CD4-positive, CD25-positive, alpha-beta regulatory T cell (primary cell): ENCODE results near the gene ATR. TPM values are rescaled to one million over a fixed set of nuclear protein-coding genes. Genes with fewer than 3 reads are reported as not detected.
"Not testable (repeated sequence)": the region's sequence is repeated elsewhere in the genome, so short reads cannot be mapped to it uniquely, and the experiment has no call there.

Experiments
- ATAC-seq, 2 donors: fragments of 150-1000 bp; cut with Tn5 transposase; one replicate each; pipeline ENCODE4 v1.10.0; 2021; ENCODE audit warnings: low read depth in 2 of 2, moderate number of reproducible peaks in 2 of 2, moderate library complexity in 1 of 2
- DNase-seq, 3 donors: peaks; one replicate each; pipeline versions ENCODE4 v3.0.0 to v3.0.0-alpha.2; 2012 to 2022; ENCODE audit warnings: mixed read lengths in 1 of 3
- H3K27ac ChIP-seq: one replicate; pipeline ENCODE4 v1.7.0; 2013; ENCODE audit warnings: mild to moderate bottlenecking, low read length; ENCODE audit not compliant: insufficient read depth, poor library complexity, severe bottlenecking
- H3K27me3 ChIP-seq: one replicate; pipeline ENCODE4 v1.7.0; 2013; ENCODE audit warnings: low read length; ENCODE audit not compliant: control insufficient read depth, insufficient read depth
- H3K36me3 ChIP-seq: one replicate; pipeline ENCODE4 v1.7.0; 2013; ENCODE audit warnings: mild to moderate bottlenecking, low read length, moderate library complexity; ENCODE audit not compliant: control insufficient read depth, insufficient read depth
- H3K4me1 ChIP-seq: 2 replicates; pipeline ENCODE4 v1.7.0; 2013; ENCODE audit warnings: mild to moderate bottlenecking, low read length; ENCODE audit not compliant: insufficient read depth, control insufficient read depth, poor library complexity, severe bottlenecking
- H3K4me3 ChIP-seq: one replicate; pipeline ENCODE4 v1.7.0; 2013; ENCODE audit warnings: low read depth, mild to moderate bottlenecking, low read length, moderate library complexity
- H3K9me3 ChIP-seq, 2 experiments: 1 replicate in 1 of 2; 2 replicates in 1 of 2; pipeline ENCODE4 v1.7.0; 2013; ENCODE audit warnings: low read length in 2 of 2, mild to moderate bottlenecking in 1 of 2, moderate library complexity in 1 of 2; ENCODE audit not compliant: control insufficient read depth in 2 of 2
- H3K27ac Mint-ChIP-seq, 3 donors: one replicate each; pipeline ENCODE4 v1.8.0; 2020 to 2022; ENCODE audit warnings: mild to moderate bottlenecking in 3 of 3, mixed read lengths in 3 of 3, moderate library complexity in 2 of 3
- H3K27me3 Mint-ChIP-seq: one replicate; pipeline ENCODE4 v1.8.0; 2022; ENCODE audit warnings: mild to moderate bottlenecking, mixed read lengths
- H3K36me3 Mint-ChIP-seq: one replicate; pipeline ENCODE4 v1.8.0; 2020; ENCODE audit warnings: mixed read lengths
- H3K4me1 Mint-ChIP-seq, 4 donors: one replicate each; pipeline ENCODE4 v1.8.0; 2020 to 2022; ENCODE audit warnings: mixed read lengths in 4 of 4, mild to moderate bottlenecking in 1 of 4
- H3K4me3 Mint-ChIP-seq, 4 donors: one replicate each; pipeline ENCODE4 v1.8.0; 2020 to 2022; ENCODE audit warnings: mild to moderate bottlenecking in 4 of 4, mixed read lengths in 4 of 4, moderate library complexity in 3 of 4
- H3K9me3 Mint-ChIP-seq, 7 donors: one replicate each; pipeline ENCODE4 v1.8.0; 2020 to 2022; ENCODE audit warnings: mixed read lengths in 7 of 7, mild to moderate bottlenecking in 3 of 7, moderate library complexity in 2 of 7
- polyA plus RNA-seq, 4 donors: library from polyadenylated mRNA; unstranded; fragments of 300-500 nt; fragmentation: Illumina TruSeq; gene quantifications; one replicate each; pipeline ENCODE4 v1.2.3, GENCODE V29; 2021
- total RNA-seq: library from RNA; stranded (reverse); gene quantifications from one replicate; pipeline ENCODE4 v1.2.3, GENCODE V29; 2022

ATR gene
- total and polyA plus RNA-seq, 5 donors from 2014 or later = 9.7 to 38.3 (median 13.6) TPM

DNA sequence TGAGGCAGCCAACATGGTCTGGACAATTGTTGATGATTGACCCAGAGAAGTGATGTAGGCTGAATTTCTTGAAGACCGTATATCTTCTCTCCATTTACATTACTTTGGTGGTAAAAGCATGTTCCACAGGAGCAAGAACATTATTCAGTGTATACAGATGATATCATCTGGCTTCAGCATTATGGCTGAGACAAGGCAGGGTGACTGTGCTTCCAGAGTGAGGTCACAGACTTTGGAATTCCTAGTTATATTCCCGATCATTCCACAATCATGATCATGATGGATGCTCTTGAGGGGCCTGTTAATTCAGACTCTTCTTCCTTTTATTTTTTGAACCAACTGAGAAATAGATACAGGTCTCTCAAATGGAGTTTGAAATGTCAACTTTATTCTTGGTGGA lies 36.6 kb upstream of the ATR start:
- Histone ChIP-seq H3K4me1 (no peaks in the 10 kb centered on the region), H3K27me3 (no peaks in the 10 kb centered on the region), H3K9me3 (no peaks in the 10 kb centered on the region), H3K27ac (no peak overlapping the region), H3K36me3 (no peaks in the 10 kb centered on the region), H3K4me3 (no peak overlapping the region)
- DNase-seq (no peak), ATAC-seq (no peak)
- Mint-ChIP-seq H3K9me3 (peaks cover 0 to 3% (median 0%) of the 10 kb centered on the region in 7 donors), H3K27me3 (peaks cover 8% of the 10 kb centered on the region), H3K4me3 (no peak overlapping the region), H3K36me3 (peaks cover 3% of the 10 kb centered on the region), H3K4me1 (peaks cover 0 to 2% (median 0%) of the 10 kb centered on the region in 4 donors), H3K27ac (no peak overlapping the region)

DNA sequence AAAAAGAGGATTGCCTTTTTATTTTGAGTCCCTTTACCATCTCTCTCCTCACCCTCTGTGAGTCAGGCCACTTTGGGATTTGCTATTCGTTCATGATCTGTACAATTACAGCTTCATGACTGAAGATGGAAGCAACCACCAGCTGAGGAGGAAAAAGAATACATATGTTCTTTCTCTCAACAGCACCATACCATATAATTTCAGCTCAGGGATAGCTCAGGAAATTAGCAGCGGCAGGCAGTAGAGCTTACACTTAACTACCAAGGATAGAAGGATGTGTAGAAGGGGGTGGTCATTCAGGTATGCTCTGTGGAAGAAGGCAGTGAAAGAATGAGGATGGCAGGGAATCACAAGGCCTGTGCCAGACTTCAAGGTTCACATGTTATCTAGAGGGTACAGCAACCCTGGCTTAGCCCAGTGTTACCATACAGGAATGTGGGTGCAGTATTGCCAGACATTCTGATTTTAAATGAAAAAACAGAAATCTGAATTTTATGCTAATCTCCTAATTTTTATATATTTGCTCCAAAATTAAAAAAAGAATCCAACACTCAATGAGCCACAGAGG lies 35.6 kb upstream of the ATR start:
- no peaks in the 10 kb centered on the region for H3K27me3 ChIP-seq
- Mint-ChIP-seq H3K9me3 (peaks cover 0 to 3% (median 0%) of the 10 kb centered on the region in 7 donors), H3K36me3 (peaks cover 3% of the 10 kb centered on the region), H3K4me3 (no peak overlapping the region), H3K4me1 (peaks cover 0 to 2% (median 0%) of the 10 kb centered on the region in 4 donors), H3K27me3 (peaks cover 8% of the 10 kb centered on the region), H3K27ac (no peak overlapping the region)
- no peak overlapping the region for H3K27ac ChIP-seq
- H3K4me1 ChIP-seq = no peaks in the 10 kb centered on the region
- no peak overlapping the region for H3K4me3 ChIP-seq
- DNase-seq = no peak
- ATAC-seq = no peak
- no peaks in the 10 kb centered on the region for H3K36me3 ChIP-seq
- no peaks in the 10 kb centered on the region for H3K9me3 ChIP-seq

DNA sequence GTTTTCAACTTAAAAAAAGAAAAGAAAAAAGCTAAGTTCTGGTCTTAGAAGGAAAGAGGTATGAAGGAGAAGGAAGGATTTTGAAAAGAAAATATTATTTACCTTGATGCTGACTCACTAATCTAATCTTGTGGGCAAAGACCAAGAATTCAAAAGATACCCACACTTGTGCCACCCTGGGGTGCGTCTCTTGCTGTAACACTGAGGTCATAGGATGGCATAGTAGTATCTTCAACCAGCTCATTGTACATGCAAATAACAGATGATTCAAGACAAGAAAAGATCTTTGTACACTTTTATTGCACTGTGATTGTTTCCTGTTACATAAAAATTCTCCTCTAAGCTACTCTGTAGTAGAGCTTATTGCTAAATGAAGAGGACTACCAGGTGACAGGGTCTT lies 35.0 kb upstream of the ATR start:
- H3K36me3 Mint-ChIP-seq = peaks cover 3% of the 10 kb centered on the region
- H3K27ac Mint-ChIP-seq = no peak overlapping the region
- peaks cover 0 to 3% (median 0%) of the 10 kb centered on the region in 7 donors for H3K9me3 Mint-ChIP-seq
- no peak overlapping the region for H3K4me3 Mint-ChIP-seq
- no peak overlapping the region for H3K27ac ChIP-seq
- no peaks in the 10 kb centered on the region for H3K9me3 ChIP-seq
- peaks cover 8% of the 10 kb centered on the region for H3K27me3 Mint-ChIP-seq
- no peaks in the 10 kb centered on the region for H3K27me3 ChIP-seq
- no peak overlapping the region for H3K4me3 ChIP-seq
- peaks cover 0 to 2% (median 0%) of the 10 kb centered on the region in 4 donors for H3K4me1 Mint-ChIP-seq
- ATAC-seq (no peak), DNase-seq (no peak)
- H3K36me3 ChIP-seq = no peaks in the 10 kb centered on the region
- no peaks in the 10 kb centered on the region for H3K4me1 ChIP-seq

DNA sequence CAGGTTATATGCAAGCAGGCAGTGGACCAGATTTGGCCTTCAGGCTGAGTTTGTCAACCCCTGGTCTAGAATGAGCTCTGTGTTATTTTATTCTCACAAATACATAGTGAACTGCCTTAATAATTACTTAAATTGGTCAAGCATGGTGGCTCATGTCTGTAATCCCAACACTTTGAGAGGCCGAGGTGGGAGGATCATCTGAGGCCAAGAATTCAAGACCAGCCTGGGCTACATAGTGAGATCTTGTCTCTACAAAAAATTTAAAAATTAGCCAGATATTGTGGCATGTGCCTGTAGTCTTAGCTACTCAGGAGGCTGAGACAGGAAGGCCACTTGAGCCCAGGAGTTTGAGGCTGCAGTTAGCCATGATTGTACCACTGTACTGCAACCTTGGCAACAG lies 32.7 kb upstream of the ATR start:
- no peaks in the 10 kb centered on the region for H3K27me3 ChIP-seq
- H3K36me3 Mint-ChIP-seq = no peaks in the 10 kb centered on the region

DNA sequence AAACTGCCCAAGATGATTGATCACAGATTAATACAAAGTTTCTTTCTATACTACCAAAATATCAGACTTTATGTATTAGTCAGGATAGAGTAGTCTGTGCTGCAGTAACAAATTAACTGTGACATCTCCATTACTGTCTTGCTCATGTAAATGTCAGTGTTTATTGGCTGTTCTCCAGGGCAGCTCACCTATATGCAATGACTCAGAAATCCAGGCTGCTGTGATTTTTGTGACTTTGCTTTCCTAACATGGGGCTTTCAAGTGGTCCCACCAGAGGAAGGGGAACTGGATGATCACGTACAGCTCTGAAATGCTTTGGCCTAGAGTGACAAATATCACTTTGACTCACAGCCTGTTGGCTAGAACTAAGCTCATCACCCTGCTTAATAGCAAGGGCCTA lies 30.6 kb upstream of the ATR start:
- DNase-seq (no peak), ATAC-seq (no peak)
- H3K27ac Mint-ChIP-seq = no peak overlapping the region
- H3K4me3 ChIP-seq = no peak overlapping the region
- H3K27me3 ChIP-seq = no peaks in the 10 kb centered on the region
- H3K4me3 Mint-ChIP-seq = no peak overlapping the region
- H3K36me3 ChIP-seq = no peaks in the 10 kb centered on the region
- no peaks in the 10 kb centered on the region for H3K4me1 ChIP-seq
- peaks cover 0 to 2% (median 0%) of the 10 kb centered on the region in 4 donors for H3K4me1 Mint-ChIP-seq
- no peaks in the 10 kb centered on the region for H3K9me3 Mint-ChIP-seq
- H3K27ac ChIP-seq = no peak overlapping the region
- H3K27me3 Mint-ChIP-seq = peaks cover 10% of the 10 kb centered on the region
- no peaks in the 10 kb centered on the region for H3K9me3 ChIP-seq
- H3K36me3 Mint-ChIP-seq = no peaks in the 10 kb centered on the region

More for the DNA sequence above, 32.7 kb upstream of the ATR start:
- H3K4me1 ChIP-seq = no peaks in the 10 kb centered on the region
- DNase-seq = no peak
- no peak overlapping the region for H3K27ac ChIP-seq
- H3K27me3 Mint-ChIP-seq = peaks cover 4% of the 10 kb centered on the region
- no peak overlapping the region for H3K27ac Mint-ChIP-seq
- peaks cover 0 to 3% (median 0%) of the 10 kb centered on the region in 7 donors for H3K9me3 Mint-ChIP-seq
- peaks cover 0 to 2% (median 0%) of the 10 kb centered on the region in 4 donors for H3K4me1 Mint-ChIP-seq
- H3K36me3 ChIP-seq = no peaks in the 10 kb centered on the region
- no peaks in the 10 kb centered on the region for H3K9me3 ChIP-seq
- ATAC-seq = no peak
- H3K4me3 Mint-ChIP-seq = no peak overlapping the region
- no peak overlapping the region for H3K4me3 ChIP-seq

DNA sequence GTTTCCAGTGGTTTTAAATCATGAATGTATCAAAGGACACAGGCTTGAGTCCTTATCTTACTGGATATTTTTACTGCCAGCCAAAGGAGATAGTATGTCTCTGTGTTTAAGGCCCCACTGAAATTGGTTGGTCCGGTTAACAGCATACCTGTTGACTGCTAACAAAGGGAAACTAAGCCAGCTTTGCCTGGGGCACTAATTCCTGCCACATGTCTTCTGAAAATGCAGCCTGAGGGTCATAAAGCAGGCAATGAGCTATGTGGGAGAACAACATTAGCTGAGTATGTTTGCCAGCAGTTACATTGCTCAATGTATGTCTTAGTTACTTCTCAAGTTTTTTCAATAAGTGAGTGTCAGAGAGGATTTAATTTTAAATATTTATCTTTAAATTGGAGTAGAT lies 30.1 kb upstream of the ATR start:
- no peaks in the 10 kb centered on the region for H3K9me3 Mint-ChIP-seq
- ATAC-seq = no peak

DNA sequence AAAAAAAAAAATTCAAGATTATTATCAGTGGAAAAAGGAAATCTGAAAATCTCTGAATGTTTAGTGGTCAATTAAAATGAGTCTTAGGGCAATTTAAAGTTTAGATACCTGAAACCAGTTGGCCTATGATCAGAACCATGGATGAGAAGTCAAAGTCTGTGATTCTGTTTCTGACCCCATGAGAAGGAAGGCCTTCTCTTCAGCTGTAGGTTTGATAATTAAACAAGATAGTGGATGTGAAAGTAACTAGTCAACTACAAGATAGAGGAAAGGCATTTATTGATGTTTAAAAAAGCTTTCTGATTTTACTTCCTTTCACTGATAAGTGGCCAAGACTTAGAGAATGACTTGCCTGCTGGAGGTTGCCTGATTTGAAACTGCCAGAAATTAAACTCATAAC lies 26.4 kb upstream of the ATR start:
- ATAC-seq (no peak), DNase-seq (no peak)
- Mint-ChIP-seq H3K36me3 (no peaks in the 10 kb centered on the region), H3K4me1 (no peaks in the 10 kb centered on the region), H3K4me3 (no peak overlapping the region), H3K27me3 (peaks cover 8% of the 10 kb centered on the region), H3K9me3 (no peaks in the 10 kb centered on the region), H3K27ac (no peak overlapping the region)
- H3K4me3 ChIP-seq = no peak overlapping the region
- H3K36me3 ChIP-seq = no peaks in the 10 kb centered on the region
- no peak overlapping the region for H3K27ac ChIP-seq
- no peaks in the 10 kb centered on the region for H3K4me1 ChIP-seq
- no peaks in the 10 kb centered on the region for H3K9me3 ChIP-seq
- H3K27me3 ChIP-seq = no peaks in the 10 kb centered on the region

More for the DNA sequence above, 30.1 kb upstream of the ATR start:
- Mint-ChIP-seq H3K4me1 (no peaks in the 10 kb centered on the region), H3K27me3 (peaks cover 8% of the 10 kb centered on the region), H3K4me3 (no peak overlapping the region), H3K36me3 (no peaks in the 10 kb centered on the region), H3K27ac (no peak overlapping the region)
- no peak overlapping the region for H3K4me3 ChIP-seq
- no peaks in the 10 kb centered on the region for H3K36me3 ChIP-seq
- no peak for DNase-seq
- H3K27ac ChIP-seq = no peak overlapping the region
- no peaks in the 10 kb centered on the region for H3K9me3 ChIP-seq
- no peaks in the 10 kb centered on the region for H3K27me3 ChIP-seq
- H3K4me1 ChIP-seq = no peaks in the 10 kb centered on the region

DNA sequence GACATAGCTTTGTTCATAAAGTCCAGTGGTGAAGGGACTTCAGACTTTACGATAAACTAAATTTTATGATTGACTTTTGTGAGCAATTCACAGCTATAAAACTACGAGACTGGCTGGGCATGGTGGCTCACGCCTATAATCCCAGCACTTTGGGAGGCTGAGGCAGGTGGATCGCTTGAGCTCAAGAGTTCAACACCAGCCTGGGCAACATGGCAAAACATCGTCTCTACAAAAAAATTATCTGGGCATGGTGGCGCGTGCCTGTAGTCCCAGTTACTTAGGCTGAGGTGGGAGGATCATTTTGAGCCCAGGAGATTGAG lies 24.8 kb upstream of the ATR start:
- ATAC-seq, H3K4me3 Mint-ChIP-seq, H3K36me3 Mint-ChIP-seq: not testable (repeated sequence)

More for the DNA sequence above, 24.8 kb upstream of the ATR start:
- not testable (repeated sequence) for H3K27ac ChIP-seq, H3K4me3 ChIP-seq, H3K27ac Mint-ChIP-seq, H3K27me3 Mint-ChIP-seq, DNase-seq, H3K9me3 ChIP-seq, H3K4me1 Mint-ChIP-seq, H3K4me1 ChIP-seq, H3K36me3 ChIP-seq, H3K9me3 Mint-ChIP-seq, H3K27me3 ChIP-seq
